Measurements from ENCODE around the gene DCAF8L2.
"Not testable (repeated sequence)": the region's sequence is repeated elsewhere in the genome, so short reads cannot be mapped to it uniquely, and the experiment has no call there.

The DCAF8L2 gene

GRCh38 chrX:27731962-27732361 is 141.8 kb downstream of the DCAF8L2 start:
- Histone ChIP-seq H3K9ac (ENCODE audit: low read length) (no peak overlapping the region), H3K18ac (ENCODE audit: low read depth in 1 of 2, low read length in 2 of 2) (no peak overlapping the region), H3K79me1 (replicated peaks; ENCODE audit: low read length, poor library complexity, severe bottlenecking) (no peaks in the 10 kb centered on the region), H3K14ac (ENCODE audit: low read length in 2 of 2) (no peak overlapping the region), H2BK120ac (ENCODE audit: low read depth, low read length) (no peak overlapping the region), H2AFZ (ENCODE audit: low read depth, low read length) (no peak overlapping the region), H3K27ac (ENCODE audit: low read length, poor library complexity, severe bottlenecking) (no peak overlapping the region), H2AK5ac (ENCODE audit: low read length, severe bottlenecking) (no peak overlapping the region), H2BK12ac (ENCODE audit: low read length in 2 of 2) (no peak overlapping the region), H2BK5ac (ENCODE audit: low read depth, low read length, poor library complexity, severe bottlenecking) (no peak overlapping the region), H3K4me3 (ENCODE audit: insufficient read depth in 1 of 2, low read depth in 1 of 2, low read length in 2 of 2) (no peak overlapping the region), H3K4me1 (ENCODE audit: control insufficient read depth, insufficient read depth, low read depth, low read length) (no peaks in the 10 kb centered on the region), H4K8ac (ENCODE audit: low read length) (no peak overlapping the region), H3K36me3 (ENCODE audit: control insufficient read depth in 1 of 2, insufficient read depth in 2 of 2, low read depth in 1 of 2, low read length in 2 of 2) (no peaks in the 10 kb centered on the region), H3K23ac (ENCODE audit: low read length in 2 of 2) (no peak overlapping the region), H2BK15ac (ENCODE audit: low read depth, poor library complexity, severe bottlenecking) (no peak overlapping the region), H4K91ac (ENCODE audit: low read length) (no peak overlapping the region), H3K27me3 (ENCODE audit: control insufficient read depth in 1 of 2, insufficient read depth in 1 of 2, low read length in 2 of 2) (no peaks in the 10 kb centered on the region), H3K9me3 (ENCODE audit: control insufficient read depth, low read length) (no peaks in the 10 kb centered on the region), H3K4me2 (ENCODE audit: low read length, poor library complexity, severe bottlenecking) (no peak overlapping the region), H3K4ac (ENCODE audit: low read depth in 1 of 2, low read length in 2 of 2) (no peak overlapping the region)
- DNase-seq, result no peak
- WGBS, result 98% methylated on average over 3 of the region's 5 CpGs

DNA sequence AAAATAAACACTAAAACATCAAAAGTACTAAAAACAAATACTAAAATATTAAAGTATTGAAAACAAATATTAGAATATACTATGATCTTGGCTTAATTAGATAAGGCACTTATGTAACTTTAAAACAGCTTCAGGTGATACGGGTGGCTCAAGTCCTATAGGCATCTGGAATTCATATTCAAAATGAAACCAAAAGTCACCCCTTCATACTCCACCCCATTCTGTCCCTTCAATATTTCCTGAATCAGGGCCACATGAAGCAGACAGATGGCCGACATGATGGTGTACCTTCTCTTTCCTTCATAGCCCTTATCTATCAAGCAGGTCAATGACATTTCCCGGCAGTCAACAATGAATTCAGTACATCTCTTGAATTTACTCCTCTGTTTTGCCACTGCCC is 145.8 kb downstream of the DCAF8L2 start:
- H3K4ac ChIP-seq (ENCODE audit: low read depth in 1 of 2, low read length in 2 of 2), result no peak overlapping the region
- no peak overlapping the region for H2BK12ac ChIP-seq (ENCODE audit: low read length in 2 of 2)
- H3K4me3 ChIP-seq (ENCODE audit: insufficient read depth in 1 of 2, low read depth in 1 of 2, low read length in 2 of 2), result no peak overlapping the region
- 91% methylated on average over 3 of the region's 3 CpGs for WGBS
- H3K27me3 ChIP-seq (ENCODE audit: control insufficient read depth in 1 of 2, insufficient read depth in 1 of 2, low read length in 2 of 2), result no peaks in the 10 kb centered on the region
- H3K18ac ChIP-seq (ENCODE audit: low read depth in 1 of 2, low read length in 2 of 2), result no peak overlapping the region
- no peak overlapping the region for H4K91ac ChIP-seq (ENCODE audit: low read length)
- H3K4me2 ChIP-seq (ENCODE audit: low read length, poor library complexity, severe bottlenecking), result no peak overlapping the region
- no peak for DNase-seq
- H2BK5ac ChIP-seq (ENCODE audit: low read depth, low read length, poor library complexity, severe bottlenecking), result no peak overlapping the region
- no peak overlapping the region for H3K9ac ChIP-seq (ENCODE audit: low read length)
- no peak overlapping the region for H2AFZ ChIP-seq (ENCODE audit: low read depth, low read length)
- no peak overlapping the region for H2BK120ac ChIP-seq (ENCODE audit: low read depth, low read length)
- no peaks in the 10 kb centered on the region for H3K79me1 ChIP-seq (replicated peaks; ENCODE audit: low read length, poor library complexity, severe bottlenecking)
- H4K8ac ChIP-seq (ENCODE audit: low read length), result no peak overlapping the region
- H3K9me3 ChIP-seq (ENCODE audit: control insufficient read depth, low read length), result no peaks in the 10 kb centered on the region
- no peak overlapping the region for H3K14ac ChIP-seq (ENCODE audit: low read length in 2 of 2)
- no peak overlapping the region for H3K27ac ChIP-seq (ENCODE audit: low read length, poor library complexity, severe bottlenecking)
- no peaks in the 10 kb centered on the region for H3K4me1 ChIP-seq (ENCODE audit: control insufficient read depth, insufficient read depth, low read depth, low read length)
- no peak overlapping the region for H2BK15ac ChIP-seq (ENCODE audit: low read depth, poor library complexity, severe bottlenecking)
- H3K36me3 ChIP-seq (ENCODE audit: control insufficient read depth in 1 of 2, insufficient read depth in 2 of 2, low read depth in 1 of 2, low read length in 2 of 2), result no peaks in the 10 kb centered on the region
- H2AK5ac ChIP-seq (ENCODE audit: low read length, severe bottlenecking), result no peak overlapping the region
- H3K23ac ChIP-seq (ENCODE audit: low read length in 2 of 2), result no peak overlapping the region

GRCh38 chrX:27740933-27741332 is 150.8 kb downstream of the DCAF8L2 start:
- no peak overlapping the region for H3K4me3 ChIP-seq (ENCODE audit: insufficient read depth in 1 of 2, low read depth in 1 of 2, low read length in 2 of 2)

DNA sequence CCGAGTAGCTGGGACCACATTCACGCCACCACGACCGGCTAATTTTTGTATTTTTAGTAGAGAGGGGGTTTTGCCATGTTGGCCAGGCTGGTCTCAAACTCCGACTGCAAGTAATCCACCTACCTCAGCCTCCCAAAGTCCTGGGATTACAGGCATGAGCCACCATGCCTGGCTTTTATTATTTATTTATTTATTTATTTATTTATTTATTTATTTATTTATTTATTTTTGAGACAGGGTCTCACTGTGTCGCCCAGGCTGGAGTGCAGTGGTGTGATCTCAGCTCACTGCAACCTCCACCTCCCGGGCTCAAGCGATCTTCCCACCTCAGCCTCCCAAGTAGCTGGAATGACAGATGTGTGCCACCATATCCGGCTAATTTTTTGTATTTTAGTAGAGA is 153.4 kb downstream of the DCAF8L2 start:
- not testable (repeated sequence) for H3K9ac ChIP-seq (ENCODE audit: low read length); H2BK5ac ChIP-seq (ENCODE audit: low read depth, low read length, poor library complexity, severe bottlenecking); DNase-seq; H3K4me3 ChIP-seq (ENCODE audit: insufficient read depth in 1 of 2, low read depth in 1 of 2, low read length in 2 of 2); H3K9me3 ChIP-seq (ENCODE audit: control insufficient read depth, low read length); H2BK15ac ChIP-seq (ENCODE audit: low read depth, poor library complexity, severe bottlenecking); H3K36me3 ChIP-seq (ENCODE audit: control insufficient read depth in 1 of 2, insufficient read depth in 2 of 2, low read depth in 1 of 2, low read length in 2 of 2); H3K18ac ChIP-seq (ENCODE audit: low read depth in 1 of 2, low read length in 2 of 2); H3K23ac ChIP-seq (ENCODE audit: low read length in 2 of 2); H3K4me2 ChIP-seq (ENCODE audit: low read length, poor library complexity, severe bottlenecking); H3K4ac ChIP-seq (ENCODE audit: low read depth in 1 of 2, low read length in 2 of 2); H3K14ac ChIP-seq (ENCODE audit: low read length in 2 of 2); H2BK120ac ChIP-seq (ENCODE audit: low read depth, low read length); H3K4me1 ChIP-seq (ENCODE audit: control insufficient read depth, insufficient read depth, low read depth, low read length); H2BK12ac ChIP-seq (ENCODE audit: low read length in 2 of 2); H2AK5ac ChIP-seq (ENCODE audit: low read length, severe bottlenecking); H4K8ac ChIP-seq (ENCODE audit: low read length); H3K27ac ChIP-seq (ENCODE audit: low read length, poor library complexity, severe bottlenecking); H4K91ac ChIP-seq (ENCODE audit: low read length); H2AFZ ChIP-seq (ENCODE audit: low read depth, low read length); H3K79me1 ChIP-seq (replicated peaks; ENCODE audit: low read length, poor library complexity, severe bottlenecking); H3K27me3 ChIP-seq (ENCODE audit: control insufficient read depth in 1 of 2, insufficient read depth in 1 of 2, low read length in 2 of 2)
- WGBS, result 97% methylated on average over 4 of the region's 9 CpGs

More at GRCh38 chrX:27740933-27741332, 150.8 kb downstream of the DCAF8L2 start:
- no peak overlapping the region for H4K91ac ChIP-seq (ENCODE audit: low read length)
- no peaks in the 10 kb centered on the region for H3K36me3 ChIP-seq (ENCODE audit: control insufficient read depth in 1 of 2, insufficient read depth in 2 of 2, low read depth in 1 of 2, low read length in 2 of 2)
- no peak overlapping the region for H4K8ac ChIP-seq (ENCODE audit: low read length)
- H3K4ac ChIP-seq (ENCODE audit: low read depth in 1 of 2, low read length in 2 of 2), result no peak overlapping the region
- H3K27ac ChIP-seq (ENCODE audit: low read length, poor library complexity, severe bottlenecking), result no peak overlapping the region
- no peaks in the 10 kb centered on the region for H3K9me3 ChIP-seq (ENCODE audit: control insufficient read depth, low read length)
- H3K14ac ChIP-seq (ENCODE audit: low read length in 2 of 2), result no peak overlapping the region
- no peak overlapping the region for H2AK5ac ChIP-seq (ENCODE audit: low read length, severe bottlenecking)
- WGBS, result 100% methylated on average over 2 of the region's 5 CpGs
- DNase-seq, result no peak
- H2BK5ac ChIP-seq (ENCODE audit: low read depth, low read length, poor library complexity, severe bottlenecking), result no peak overlapping the region
- H2BK15ac ChIP-seq (ENCODE audit: low read depth, poor library complexity, severe bottlenecking), result no peak overlapping the region
- H3K27me3 ChIP-seq (ENCODE audit: control insufficient read depth in 1 of 2, insufficient read depth in 1 of 2, low read length in 2 of 2), result no peaks in the 10 kb centered on the region
- H2BK12ac ChIP-seq (ENCODE audit: low read length in 2 of 2), result no peak overlapping the region
- H3K4me2 ChIP-seq (ENCODE audit: low read length, poor library complexity, severe bottlenecking), result no peak overlapping the region
- H3K9ac ChIP-seq (ENCODE audit: low read length), result no peak overlapping the region
- no peaks in the 10 kb centered on the region for H3K4me1 ChIP-seq (ENCODE audit: control insufficient read depth, insufficient read depth, low read depth, low read length)
- no peak overlapping the region for H2BK120ac ChIP-seq (ENCODE audit: low read depth, low read length)
- no peak overlapping the region for H3K23ac ChIP-seq (ENCODE audit: low read length in 2 of 2)
- no peaks in the 10 kb centered on the region for H3K79me1 ChIP-seq (replicated peaks; ENCODE audit: low read length, poor library complexity, severe bottlenecking)
- H3K18ac ChIP-seq (ENCODE audit: low read depth in 1 of 2, low read length in 2 of 2), result no peak overlapping the region
- no peak overlapping the region for H2AFZ ChIP-seq (ENCODE audit: low read depth, low read length)

All from mesenchymal stem cell (in vitro differentiated cells and primary cell).